Measurements from ENCODE around the gene RAPGEF5.

The RAPGEF5 gene

GRCh38 chr7:22346383-22347107 lies 10.4 kb downstream of the RAPGEF5 start:
- no peak for DNase-seq (ENCODE audit: low read depth in 2 of 2)

- DNase-seq (ENCODE audit: low read depth in 2 of 2): no peak
Measured at GRCh38 chr7:22344655-22345054, 12.3 kb downstream of the RAPGEF5 start.

- DNase-seq (ENCODE audit: low read depth in 2 of 2): no peak
Measured at GRCh38 chr7:22343612-22344011, 13.3 kb downstream of the RAPGEF5 start.

GRCh38 chr7:22343071-22343470 lies 13.9 kb downstream of the RAPGEF5 start:
- no peak for DNase-seq (ENCODE audit: low read depth in 2 of 2)

GRCh38 chr7:22339725-22340390 lies 17.1 kb downstream of the RAPGEF5 start:
- DNase-seq (ENCODE audit: low read depth in 2 of 2): no peak

GRCh38 chr7:22338877-22339276 lies 18.1 kb downstream of the RAPGEF5 start:
- DNase-seq (ENCODE audit: low read depth in 2 of 2): no peak

- no peak for DNase-seq (ENCODE audit: low read depth in 2 of 2)
Measured at GRCh38 chr7:22338411-22338810, 18.5 kb downstream of the RAPGEF5 start.

GRCh38 chr7:22333680-22334141 lies 23.2 kb downstream of the RAPGEF5 start:
- no peak for DNase-seq (ENCODE audit: low read depth in 2 of 2)

- no peak for DNase-seq (ENCODE audit: low read depth in 2 of 2)
Measured at GRCh38 chr7:22332461-22332870, 24.5 kb downstream of the RAPGEF5 start.

GRCh38 chr7:22331704-22332103 lies 25.2 kb downstream of the RAPGEF5 start:
- DNase-seq (ENCODE audit: low read depth in 2 of 2): no peak

- no peak for DNase-seq (ENCODE audit: low read depth in 2 of 2)
Measured at GRCh38 chr7:22330903-22331302, 26.1 kb downstream of the RAPGEF5 start.

- DNase-seq (ENCODE audit: low read depth in 2 of 2): no peak
Measured at GRCh38 chr7:22329816-22330524, 27.0 kb downstream of the RAPGEF5 start.

GRCh38 chr7:22326181-22326580 lies 30.8 kb downstream of the RAPGEF5 start:
- DNase-seq (ENCODE audit: low read depth in 2 of 2): no peak

GRCh38 chr7:22325671-22326070 lies 31.3 kb downstream of the RAPGEF5 start:
- DNase-seq (ENCODE audit: low read depth in 2 of 2): no peak

- DNase-seq (ENCODE audit: low read depth in 2 of 2): no peak
Measured at GRCh38 chr7:22323714-22324113, 33.2 kb downstream of the RAPGEF5 start.

GRCh38 chr7:22320416-22320815 lies 36.5 kb downstream of the RAPGEF5 start:
- DNase-seq (ENCODE audit: low read depth in 2 of 2): no peak

- DNase-seq (ENCODE audit: low read depth in 2 of 2): no peak
Measured at GRCh38 chr7:22319424-22320403, 37.2 kb downstream of the RAPGEF5 start.

- DNase-seq (ENCODE audit: low read depth in 2 of 2): no peak
Measured at GRCh38 chr7:22318376-22318775, 38.6 kb downstream of the RAPGEF5 start.

GRCh38 chr7:22317632-22318031 lies 39.3 kb downstream of the RAPGEF5 start:
- no peak for DNase-seq (ENCODE audit: low read depth in 2 of 2)

- no peak for DNase-seq (ENCODE audit: low read depth in 2 of 2)
Measured at GRCh38 chr7:22316914-22317313, 40.0 kb downstream of the RAPGEF5 start.

GRCh38 chr7:22307816-22308215 lies 49.1 kb downstream of the RAPGEF5 start:
- DNase-seq (ENCODE audit: low read depth in 2 of 2): no peak

- DNase-seq (ENCODE audit: low read depth in 2 of 2): no peak
Measured at GRCh38 chr7:22305706-22306105, 51.2 kb downstream of the RAPGEF5 start.

Measured in stimulated activated CD4-positive, alpha-beta T cell treated with anti-CD3 and anti-CD28 coated beads, Interleukin-4, amount 100 ng/mL, for 48 hours (primary cell).